ENCODE data around the gene AMZ2. TPM values are rescaled to one million over a fixed set of nuclear protein-coding genes. Genes with fewer than 3 reads are reported as not detected.
"Not testable (repeated sequence)": the region's sequence is repeated elsewhere in the genome, so short reads cannot be mapped to it uniquely, and the experiment has no call there.

The AMZ2 gene
- total RNA-seq, 2 experiments from 2014 or later, result 63.0 to 64.9 TPM

DNA sequence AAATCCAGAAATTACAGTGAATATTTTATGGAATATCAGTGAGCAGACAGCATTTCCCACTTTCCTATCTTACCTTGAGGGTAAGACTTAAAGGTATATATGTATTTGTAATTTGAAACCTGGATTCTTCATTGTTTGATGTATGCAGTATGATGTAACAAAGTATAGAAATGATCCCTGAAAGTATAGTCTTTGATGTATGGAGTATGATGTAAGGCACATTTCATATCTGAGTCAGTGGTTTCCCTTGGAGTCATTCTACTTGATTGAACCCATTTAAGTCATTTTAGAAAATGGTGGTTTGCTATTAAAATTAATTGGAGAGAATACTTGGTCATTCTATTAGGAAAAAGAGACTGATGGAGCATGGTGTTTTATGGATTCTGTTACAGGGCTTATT lies 10.1 kb downstream of the AMZ2 start:
- ATAC-seq (ENCODE audit: poor library complexity), result no peak
- Histone ChIP-seq H3K4me1 (ENCODE audit: insufficient read depth, low read length) (peaks cover 60% of the 10 kb centered on the region), H3K9me3 (ENCODE audit: control insufficient read depth in 1 of 2, insufficient read depth in 1 of 2, low read length in 2 of 2) (no peaks in the 10 kb centered on the region), H3K27ac (ENCODE audit: low read depth in 1 of 2, low read length in 2 of 2) (peak overlapping the region; percentile 84 to 89), H3K27me3 (ENCODE audit: control insufficient read depth in 1 of 2, insufficient read depth in 2 of 2, low read length in 2 of 2) (no peaks in the 10 kb centered on the region), H3K36me3 (ENCODE audit: insufficient read depth, low read length) (peaks cover 9% of the 10 kb centered on the region), H3K4me3 (ENCODE audit: low read length) (no peak overlapping the region)
- Mint-ChIP-seq H3K27me3 (no peaks in the 10 kb centered on the region), H3K36me3 (ENCODE audit: low read depth) (peaks cover 35% of the 10 kb centered on the region), H3K27ac (peak overlapping the region; percentile 96), H3K4me3 (peak overlapping the region; percentile 52), H3K9me3 (no peaks in the 10 kb centered on the region), H3K4me1 (ENCODE audit: low read depth) (peaks cover 86% of the 10 kb centered on the region)
- TF ChIP-seq, protein P1, sequence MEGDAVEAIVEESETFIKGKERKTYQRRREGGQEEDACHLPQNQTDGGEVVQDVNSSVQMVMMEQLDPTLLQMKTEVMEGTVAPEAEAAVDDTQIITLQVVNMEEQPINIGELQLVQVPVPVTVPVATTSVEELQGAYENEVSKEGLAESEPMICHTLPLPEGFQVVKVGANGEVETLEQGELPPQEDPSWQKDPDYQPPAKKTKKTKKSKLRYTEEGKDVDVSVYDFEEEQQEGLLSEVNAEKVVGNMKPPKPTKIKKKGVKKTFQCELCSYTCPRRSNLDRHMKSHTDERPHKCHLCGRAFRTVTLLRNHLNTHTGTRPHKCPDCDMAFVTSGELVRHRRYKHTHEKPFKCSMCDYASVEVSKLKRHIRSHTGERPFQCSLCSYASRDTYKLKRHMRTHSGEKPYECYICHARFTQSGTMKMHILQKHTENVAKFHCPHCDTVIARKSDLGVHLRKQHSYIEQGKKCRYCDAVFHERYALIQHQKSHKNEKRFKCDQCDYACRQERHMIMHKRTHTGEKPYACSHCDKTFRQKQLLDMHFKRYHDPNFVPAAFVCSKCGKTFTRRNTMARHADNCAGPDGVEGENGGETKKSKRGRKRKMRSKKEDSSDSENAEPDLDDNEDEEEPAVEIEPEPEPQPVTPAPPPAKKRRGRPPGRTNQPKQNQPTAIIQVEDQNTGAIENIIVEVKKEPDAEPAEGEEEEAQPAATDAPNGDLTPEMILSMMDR (IDR thresholded peaks at IDR 0.05), result no peak
- ChIA-PET POLR2A (interaction anchor here (0.8 to 2.1 kb wide), 7 partner anchors 9 to 181 kb away, joined by 3 to 27 read pairs (median 5); partner anchors contain the start of genes AMZ2, ARSG and SLC16A6), CTCF (interaction anchor here (0.9 to 2.2 kb wide), 2 partner anchors 52 to 178 kb away, joined by 3 to 10 read pairs; no protein-coding TSS in a partner anchor)
- intact Hi-C loops (cut with DNase I, micrococcal nuclease), result no loop called here
- peak in 2 of 14 experiments; percentile 41 to 45 for DNase-seq

DNA sequence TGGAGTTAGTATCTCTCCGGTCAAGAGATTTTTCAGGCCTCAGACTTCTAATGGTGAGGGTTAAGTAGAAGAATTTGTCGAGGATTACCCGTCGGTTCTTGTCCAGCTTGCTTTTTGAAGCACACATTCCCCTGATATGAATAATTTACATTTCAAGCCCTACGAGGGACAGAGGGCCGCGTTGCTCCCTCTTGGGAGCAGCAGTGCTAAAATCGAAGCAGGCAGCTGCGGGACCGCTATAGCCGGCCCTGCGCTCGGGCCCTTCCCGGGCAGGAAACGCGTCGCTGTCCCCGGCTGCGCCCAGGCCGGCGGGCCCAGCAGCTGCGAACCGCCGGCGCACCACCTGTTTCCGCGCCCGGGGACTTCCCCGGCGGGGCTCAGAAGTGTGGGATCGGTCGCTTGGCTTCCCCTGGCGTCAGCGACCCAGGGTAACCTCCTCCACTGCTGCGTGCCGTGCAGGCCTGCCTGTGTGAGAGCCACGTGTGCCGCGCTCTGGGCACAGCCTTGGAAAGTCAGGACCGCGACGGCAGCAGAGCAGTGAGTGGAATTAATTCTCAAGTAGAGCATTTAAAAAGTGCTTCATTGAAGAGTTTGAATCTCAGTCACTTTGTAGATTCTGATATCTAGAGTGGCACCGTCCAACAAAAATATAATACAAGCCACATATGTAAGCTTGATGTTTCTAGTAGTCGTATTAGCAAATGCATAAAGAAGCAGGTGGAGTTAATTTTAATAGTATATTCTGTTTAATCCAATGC lies 11.2 kb downstream of the AMZ2 start:
- Mint-ChIP-seq H3K36me3 (ENCODE audit: low read depth) (peaks cover 28% of the 10 kb centered on the region), H3K4me3 (peak overlapping the region; percentile 77), H3K27ac (peak overlapping the region; percentile 96), H3K4me1 (ENCODE audit: low read depth) (peaks cover 79% of the 10 kb centered on the region)
- ATAC-seq (ENCODE audit: poor library complexity) (peak; percentile 85), DNase-seq (peak; percentile 40 to 95 (median 73))
- H3K4me3 ChIP-seq (ENCODE audit: low read length), result peak overlapping the region; percentile 7
- intact Hi-C loops (cut with DNase I, micrococcal nuclease); H3K36me3 ChIP-seq (ENCODE audit: insufficient read depth, low read length); H3K27me3 ChIP-seq (ENCODE audit: control insufficient read depth in 1 of 2, insufficient read depth in 2 of 2, low read length in 2 of 2); H3K9me3 Mint-ChIP-seq; H3K27me3 Mint-ChIP-seq; H3K9me3 ChIP-seq (ENCODE audit: control insufficient read depth in 1 of 2, insufficient read depth in 1 of 2, low read length in 2 of 2): not testable (repeated sequence)
- peak overlapping the region; percentile 84 to 89 for H3K27ac ChIP-seq (ENCODE audit: low read depth in 1 of 2, low read length in 2 of 2)
- CTCF ChIA-PET, result interaction anchor here (0.6 to 2.2 kb wide), 7 partner anchors 11 to 201 kb away, joined by 3 to 10 read pairs (median 3); partner anchors contain the start of gene AMZ2
- POLR2A ChIA-PET, result interaction anchor here (0.7 to 2.1 kb wide), 9 partner anchors 10 to 199 kb away, joined by 3 to 27 read pairs (median 3); partner anchors contain the start of genes AMZ2, ARSG and SLC16A6
- H3K4me1 ChIP-seq (ENCODE audit: insufficient read depth, low read length), result peaks cover 58% of the 10 kb centered on the region

- H3K27me3 ChIP-seq (ENCODE audit: control insufficient read depth in 1 of 2, insufficient read depth in 2 of 2, low read length in 2 of 2); DNase-seq; H3K9me3 ChIP-seq (ENCODE audit: control insufficient read depth in 1 of 2, insufficient read depth in 1 of 2, low read length in 2 of 2); ATAC-seq (ENCODE audit: poor library complexity); H3K36me3 ChIP-seq (ENCODE audit: insufficient read depth, low read length); intact Hi-C loops (cut with DNase I, micrococcal nuclease); H3K27me3 Mint-ChIP-seq; H3K4me3 ChIP-seq (ENCODE audit: low read length); H3K9me3 Mint-ChIP-seq: not testable (repeated sequence)
- Mint-ChIP-seq H3K36me3 (ENCODE audit: low read depth) (peaks cover 28% of the 10 kb centered on the region), H3K4me1 (ENCODE audit: low read depth) (peaks cover 74% of the 10 kb centered on the region), H3K27ac (peak overlapping the region; percentile 96), H3K4me3 (peak overlapping the region; percentile 71)
- ChIA-PET POLR2A (interaction anchor here (1.1 to 2.1 kb wide), 5 partner anchors 11 to 178 kb away, joined by 3 to 27 read pairs (median 5); partner anchors contain the start of genes AMZ2, ARSG and SLC16A6), CTCF (interaction anchor here (0.6 to 2.2 kb wide), 6 partner anchors 12 to 200 kb away, joined by 3 to 10 read pairs (median 3); partner anchors contain the start of gene AMZ2)
- Histone ChIP-seq H3K27ac (ENCODE audit: low read depth in 1 of 2, low read length in 2 of 2) (peak overlapping the region; percentile 13 to 68), H3K4me1 (ENCODE audit: insufficient read depth, low read length) (peaks cover 55% of the 10 kb centered on the region)
Observed at GRCh38 chr17:68259648-68259951, 11.8 kb downstream of the AMZ2 start.
